Skeletal muscle tissue (tissue), 4 donors: ENCODE data around the gene GBP7. TPM values are rescaled to one million over a fixed set of nuclear protein-coding genes. Genes with fewer than 3 reads are reported as not detected.

Source experiments
- H3K27ac ChIP-seq: one replicate; pipeline ENCODE4 v1.7.0; 2013; ENCODE audit warnings: mild to moderate bottlenecking, low read depth, low read length, inconsistent platforms
- H3K27me3 ChIP-seq, 3 donors: one replicate each; pipeline ENCODE4 v1.7.0; 2013; ENCODE audit warnings: low read length in 3 of 3; ENCODE audit not compliant: control insufficient read depth in 3 of 3, insufficient read depth in 3 of 3
- H3K36me3 ChIP-seq, 3 donors: one replicate each; pipeline ENCODE4 v1.7.0; 2013; ENCODE audit warnings: low read length in 3 of 3; ENCODE audit not compliant: control insufficient read depth in 3 of 3, insufficient read depth in 3 of 3
- H3K4me1 ChIP-seq, 3 donors: one replicate each; pipeline ENCODE4 v1.7.0; 2013; ENCODE audit warnings: low read length in 3 of 3, mild to moderate bottlenecking in 3 of 3; ENCODE audit not compliant: control insufficient read depth in 3 of 3, insufficient read depth in 3 of 3
- H3K4me3 ChIP-seq, 3 donors: one replicate each; pipeline ENCODE4 v1.7.0; 2013; ENCODE audit warnings: low read length in 3 of 3
- H3K9ac ChIP-seq, 3 donors: one replicate each; pipeline ENCODE4 v1.7.0; 2013; ENCODE audit warnings: low read length in 3 of 3, mild to moderate bottlenecking in 3 of 3, moderate library complexity in 2 of 3, low read depth in 1 of 3
- H3K9me3 ChIP-seq, 3 donors: one replicate each; pipeline ENCODE4 v1.7.0; 2013; ENCODE audit warnings: low read length in 3 of 3; ENCODE audit not compliant: control insufficient read depth in 3 of 3
- total RNA-seq: library from RNA; depleted of rRNA; stranded (reverse); fragments of >200 nt; gene quantifications from one replicate; pipeline ENCODE4 v1.2.3, GENCODE V29; 2014
- donor health status: Osteomylitis.

The GBP7 gene
- total RNA-seq, 1 donor from 2014 or later: not detected

DNA sequence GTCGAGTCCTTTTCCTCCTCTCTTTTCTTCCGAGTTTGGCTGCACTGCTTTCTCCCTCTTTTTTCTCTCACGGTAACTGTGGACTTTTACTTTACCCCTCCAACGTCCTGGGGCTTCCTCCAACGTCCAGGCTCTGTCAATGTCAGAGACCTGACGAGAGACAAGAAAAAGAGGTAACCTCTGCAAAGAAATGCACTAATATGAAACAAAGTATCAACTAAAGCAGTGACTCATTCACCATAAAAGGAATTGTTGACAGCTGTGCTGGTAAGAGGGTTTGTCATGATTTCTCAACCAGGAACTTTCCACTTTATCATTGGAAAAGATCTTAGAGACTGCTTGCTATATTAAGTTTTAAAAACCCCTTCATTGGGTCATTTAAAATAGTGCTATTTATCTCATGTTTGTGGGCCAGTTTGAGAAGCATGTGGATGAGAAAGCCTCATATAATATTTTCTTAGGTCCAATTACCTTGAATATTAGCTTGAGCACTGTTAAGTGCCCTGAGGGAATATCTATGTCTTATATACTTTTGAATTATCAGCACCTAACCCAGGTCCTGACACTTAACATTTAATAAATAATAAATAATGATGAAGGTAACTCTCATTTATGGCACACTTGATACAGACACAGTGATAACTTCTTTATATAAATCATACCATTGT is 49.8 kb downstream of the GBP7 start, which contains the start of gene GBP2:
Gene GBP2, minus strand, starts transcription at position 202 of the 668 bp plus-strand sequence. CDS start 4,148 bp downstream, outside the sequence.
- peaks cover 11 to 21% (median 21%) of the 10 kb centered on the region in 3 donors for H3K4me1 ChIP-seq
- H3K27ac ChIP-seq: peak within 1 kb of the TSS; percentile 82
- peak within 1 kb of the TSS; percentile 78 to 88 (median 83) for H3K9ac ChIP-seq
- H3K9me3 ChIP-seq: no peaks in the 10 kb centered on the region
- H3K36me3 ChIP-seq: peaks cover 5 to 7% (median 5%) of the 10 kb centered on the region in 3 donors
- H3K4me3 ChIP-seq: peak within 1 kb of the TSS; percentile 64 to 80 (median 75)
- H3K27me3 ChIP-seq: no peaks in the 10 kb centered on the region

DNA sequence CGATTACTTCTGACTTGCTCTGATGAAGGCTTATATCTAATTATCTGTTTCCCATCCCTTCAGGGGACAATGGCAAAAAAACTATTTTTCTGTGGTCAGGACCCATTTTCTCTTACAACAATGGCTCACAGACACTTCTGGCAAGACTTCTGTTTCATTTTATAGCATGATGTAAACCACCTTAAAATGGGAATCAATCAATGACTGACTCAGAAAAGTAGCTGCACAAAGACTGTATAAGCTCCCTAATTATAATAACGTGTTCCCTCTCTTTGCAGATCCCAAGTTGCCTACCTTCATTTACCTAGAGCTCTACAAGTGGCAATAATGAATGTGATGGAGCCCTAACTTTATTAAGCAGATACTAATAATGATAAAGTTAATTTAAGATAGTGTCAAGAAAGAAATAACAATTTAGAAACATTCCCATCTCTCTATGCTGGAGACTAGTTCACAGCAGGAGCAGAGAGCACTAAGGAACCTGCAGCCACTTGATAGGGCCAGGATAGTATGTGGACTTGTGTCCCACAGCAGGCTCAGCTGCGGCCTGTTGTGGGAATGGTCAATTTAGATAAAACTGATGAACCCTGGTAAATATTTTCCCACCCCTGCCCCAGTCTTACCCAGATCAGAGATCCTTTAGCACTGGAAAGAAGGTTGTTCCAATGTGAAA is 50.4 kb downstream of the GBP7 start:
- H3K9me3 ChIP-seq: no peaks in the 10 kb centered on the region
- H3K4me1 ChIP-seq: peaks cover 11 to 21% (median 20%) of the 10 kb centered on the region in 3 donors
- peak overlapping the region; percentile 82 for H3K27ac ChIP-seq
- peak overlapping the region; percentile 64 to 80 (median 75) for H3K4me3 ChIP-seq
- H3K27me3 ChIP-seq: no peaks in the 10 kb centered on the region
- H3K36me3 ChIP-seq: peaks cover 7 to 13% (median 9%) of the 10 kb centered on the region in 3 donors
- peak overlapping the region; percentile 78 to 88 (median 83) for H3K9ac ChIP-seq

DNA sequence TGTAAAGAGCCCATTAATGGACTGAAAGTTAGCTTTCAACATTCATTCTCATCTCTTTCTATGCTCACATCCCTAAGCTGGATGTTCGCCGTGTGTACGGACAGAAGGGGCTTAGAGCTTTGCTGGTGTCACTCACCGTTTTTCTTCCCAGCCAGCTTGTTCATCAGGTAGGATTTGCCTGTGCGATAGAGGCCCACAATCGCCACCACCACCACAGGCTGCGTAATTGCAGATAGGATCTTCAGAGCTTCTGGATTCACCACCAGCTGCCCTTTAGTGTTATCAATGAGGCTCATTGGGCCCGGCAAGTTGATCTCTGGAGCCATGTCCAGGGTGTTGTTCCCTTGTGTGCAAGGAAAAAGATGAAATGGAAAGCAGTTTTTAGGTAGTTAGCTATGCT is 54.2 kb downstream of the GBP7 start:
- no peak overlapping the region for H3K27ac ChIP-seq
- peaks cover 25 to 49% (median 43%) of the 10 kb centered on the region in 3 donors for H3K36me3 ChIP-seq
- no peak overlapping the region for H3K9ac ChIP-seq
- peaks cover 3 to 14% (median 7%) of the 10 kb centered on the region in 3 donors for H3K4me1 ChIP-seq
- no peaks in the 10 kb centered on the region for H3K9me3 ChIP-seq
- H3K4me3 ChIP-seq: no peak overlapping the region
- no peaks in the 10 kb centered on the region for H3K27me3 ChIP-seq

- Histone ChIP-seq H3K4me1 (no peaks in the 10 kb centered on the region), H3K36me3 (peaks cover 37 to 84% (median 65%) of the 10 kb centered on the region in 3 donors), H3K9ac (no peak overlapping the region), H3K9me3 (no peaks in the 10 kb centered on the region), H3K4me3 (no peak overlapping the region), H3K27ac (no peak overlapping the region), H3K27me3 (no peaks in the 10 kb centered on the region)
Measured at GRCh38 chr1:89114662-89115061, 61.1 kb downstream of the GBP7 start.

GRCh38 chr1:89112871-89113613 is 62.8 kb downstream of the GBP7 start:
- no peaks in the 10 kb centered on the region for H3K4me1 ChIP-seq
- H3K9ac ChIP-seq: no peak overlapping the region
- H3K27ac ChIP-seq: no peak overlapping the region
- H3K27me3 ChIP-seq: no peaks in the 10 kb centered on the region
- H3K9me3 ChIP-seq: no peaks in the 10 kb centered on the region
- peaks cover 34 to 83% (median 64%) of the 10 kb centered on the region in 3 donors for H3K36me3 ChIP-seq
- no peak overlapping the region for H3K4me3 ChIP-seq

DNA sequence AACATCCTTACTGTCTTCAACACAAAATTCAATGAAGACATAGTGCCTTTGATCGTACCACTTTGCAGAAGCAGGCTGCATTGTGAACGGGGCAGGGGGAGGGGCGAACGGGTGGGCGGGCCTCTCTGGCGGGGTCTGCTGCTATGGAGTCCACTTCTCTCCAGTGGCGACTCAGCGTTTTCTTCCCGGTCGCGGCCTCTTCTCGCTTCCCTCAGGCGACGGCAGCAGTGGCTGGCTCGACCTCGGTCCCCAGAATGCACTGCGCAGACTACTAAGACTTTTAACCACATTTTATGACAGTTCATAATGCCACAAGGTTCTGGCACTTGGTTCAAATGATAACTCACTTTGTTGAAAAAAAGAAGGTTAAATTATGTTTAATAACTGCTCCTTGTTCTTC is 71.1 kb downstream of the GBP7 start:
- H3K4me3 ChIP-seq: no peak overlapping the region
- no peaks in the 10 kb centered on the region for H3K4me1 ChIP-seq
- H3K36me3 ChIP-seq: peaks cover 22 to 51% (median 36%) of the 10 kb centered on the region in 3 donors
- H3K27ac ChIP-seq: no peak overlapping the region
- no peaks in the 10 kb centered on the region for H3K9me3 ChIP-seq
- no peak overlapping the region for H3K9ac ChIP-seq
- H3K27me3 ChIP-seq: no peaks in the 10 kb centered on the region

DNA sequence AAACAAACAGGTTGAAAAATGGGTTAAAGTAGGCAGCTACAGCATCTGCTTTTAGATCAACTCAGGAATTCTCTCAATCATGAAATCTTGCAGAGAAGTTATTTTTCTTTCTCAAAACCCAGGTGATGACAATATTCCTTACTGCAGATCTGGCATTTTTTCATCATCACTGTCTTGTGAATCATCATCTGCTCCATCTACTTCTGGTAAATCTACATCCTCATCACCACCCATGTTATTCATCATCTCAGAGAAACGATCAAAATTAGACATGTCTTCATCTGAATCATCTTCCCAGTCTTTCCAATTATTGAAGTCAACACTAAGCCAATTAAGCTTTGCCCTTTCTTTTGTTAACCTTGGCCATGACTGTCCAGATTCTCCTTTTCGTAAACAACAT is 71.7 kb downstream of the GBP7 start:
- Histone ChIP-seq H3K9me3 (no peaks in the 10 kb centered on the region), H3K27ac (no peak overlapping the region), H3K9ac (no peak overlapping the region), H3K4me1 (no peaks in the 10 kb centered on the region), H3K4me3 (no peak overlapping the region), H3K36me3 (peaks cover 22 to 47% (median 31%) of the 10 kb centered on the region in 3 donors), H3K27me3 (no peaks in the 10 kb centered on the region)

GRCh38 chr1:89102021-89102420 is 73.8 kb downstream of the GBP7 start:
- no peak overlapping the region for H3K27ac ChIP-seq
- no peaks in the 10 kb centered on the region for H3K27me3 ChIP-seq
- no peak overlapping the region for H3K9ac ChIP-seq
- H3K4me3 ChIP-seq: no peak overlapping the region
- H3K9me3 ChIP-seq: no peaks in the 10 kb centered on the region
- no peaks in the 10 kb centered on the region for H3K4me1 ChIP-seq
- H3K36me3 ChIP-seq: peaks cover 8 to 27% (median 15%) of the 10 kb centered on the region in 3 donors

- no peak overlapping the region for H3K9ac ChIP-seq
- no peaks in the 10 kb centered on the region for H3K27me3 ChIP-seq
- H3K27ac ChIP-seq: no peak overlapping the region
- H3K4me3 ChIP-seq: no peak overlapping the region
- H3K36me3 ChIP-seq: peaks cover 0 to 12% (median 8%) of the 10 kb centered on the region in 3 donors
- no peaks in the 10 kb centered on the region for H3K4me1 ChIP-seq
- peaks cover 0 to 3% (median 0%) of the 10 kb centered on the region in 3 donors for H3K9me3 ChIP-seq
Measured at GRCh38 chr1:89100412-89100811, 75.4 kb downstream of the GBP7 start.
